ENCODE results near the gene MDN1.
"Not testable (repeated sequence)": the region's sequence is repeated elsewhere in the genome, so short reads cannot be mapped to it uniquely, and the experiment has no call there.

Gene MDN1

GRCh38 chr6:89859744-89860143 lies 40.1 kb upstream of the MDN1 start:
- no peak for TF ChIP-seq CTCF (IDR thresholded peaks at IDR 0.05; ENCODE audit: poor library complexity, severe bottlenecking)
- Histone ChIP-seq H3K9me3 (ENCODE audit: severe bottlenecking) (no peaks in the 10 kb centered on the region), H3K4me1 (ENCODE audit: insufficient read depth, poor library complexity, severe bottlenecking) (no peaks in the 10 kb centered on the region), H3K27ac (ENCODE audit: poor library complexity, severe bottlenecking) (no peak overlapping the region), H3K27me3 (ENCODE audit: insufficient read depth, poor library complexity, severe bottlenecking) (no peaks in the 10 kb centered on the region), H3K4me3 (ENCODE audit: severe bottlenecking) (no peak overlapping the region), H3K36me3 (ENCODE audit: low read depth) (peaks cover 93% of the 10 kb centered on the region)
- no peak for ATAC-seq (ENCODE audit: low read depth)
- DNase-seq (ENCODE audit: low spot score) = no peak

GRCh38 chr6:89858041-89858440 lies 38.4 kb upstream of the MDN1 start:
- Histone ChIP-seq H3K27ac (ENCODE audit: poor library complexity, severe bottlenecking) (no peak overlapping the region), H3K9me3 (ENCODE audit: severe bottlenecking) (no peaks in the 10 kb centered on the region), H3K27me3 (ENCODE audit: insufficient read depth, poor library complexity, severe bottlenecking) (no peaks in the 10 kb centered on the region), H3K36me3 (ENCODE audit: low read depth) (peaks cover 96% of the 10 kb centered on the region), H3K4me3 (ENCODE audit: severe bottlenecking) (no peak overlapping the region), H3K4me1 (ENCODE audit: insufficient read depth, poor library complexity, severe bottlenecking) (no peaks in the 10 kb centered on the region)
- TF ChIP-seq CTCF (IDR thresholded peaks at IDR 0.05; ENCODE audit: poor library complexity, severe bottlenecking) = no peak
- DNase-seq (ENCODE audit: low spot score) = no peak
- no peak for ATAC-seq (ENCODE audit: low read depth)

- Histone ChIP-seq H3K27ac (ENCODE audit: poor library complexity, severe bottlenecking) (no peak overlapping the region), H3K36me3 (ENCODE audit: low read depth) (peaks cover 87% of the 10 kb centered on the region), H3K9me3 (ENCODE audit: severe bottlenecking) (no peaks in the 10 kb centered on the region), H3K27me3 (ENCODE audit: insufficient read depth, poor library complexity, severe bottlenecking) (no peaks in the 10 kb centered on the region), H3K4me1 (ENCODE audit: insufficient read depth, poor library complexity, severe bottlenecking) (no peaks in the 10 kb centered on the region), H3K4me3 (ENCODE audit: severe bottlenecking) (no peak overlapping the region)
- TF ChIP-seq CTCF (IDR thresholded peaks at IDR 0.05; ENCODE audit: poor library complexity, severe bottlenecking) = no peak
- ATAC-seq (ENCODE audit: low read depth) = no peak
- DNase-seq (ENCODE audit: low spot score) = no peak
Observed at GRCh38 chr6:89853068-89853467, 33.5 kb upstream of the MDN1 start.

- DNase-seq (ENCODE audit: low spot score); ATAC-seq (ENCODE audit: low read depth); H3K9me3 ChIP-seq (ENCODE audit: severe bottlenecking); H3K27me3 ChIP-seq (ENCODE audit: insufficient read depth, poor library complexity, severe bottlenecking); H3K4me1 ChIP-seq (ENCODE audit: insufficient read depth, poor library complexity, severe bottlenecking); H3K4me3 ChIP-seq (ENCODE audit: severe bottlenecking); H3K27ac ChIP-seq (ENCODE audit: poor library complexity, severe bottlenecking): not testable (repeated sequence)
- H3K36me3 ChIP-seq (ENCODE audit: low read depth) = peaks cover 64% of the 10 kb centered on the region
Observed at GRCh38 chr6:89847513-89847912, 27.9 kb upstream of the MDN1 start.

GRCh38 chr6:89843070-89843469 lies 23.5 kb upstream of the MDN1 start:
- Histone ChIP-seq H3K27ac (ENCODE audit: poor library complexity, severe bottlenecking) (no peak overlapping the region), H3K4me3 (ENCODE audit: severe bottlenecking) (no peak overlapping the region), H3K36me3 (ENCODE audit: low read depth) (peaks cover 58% of the 10 kb centered on the region), H3K4me1 (ENCODE audit: insufficient read depth, poor library complexity, severe bottlenecking) (peaks cover 5% of the 10 kb centered on the region), H3K9me3 (ENCODE audit: severe bottlenecking) (no peaks in the 10 kb centered on the region), H3K27me3 (ENCODE audit: insufficient read depth, poor library complexity, severe bottlenecking) (no peaks in the 10 kb centered on the region)
- ATAC-seq (ENCODE audit: low read depth) (no peak), DNase-seq (ENCODE audit: low spot score) (no peak)
- TF ChIP-seq CTCF (IDR thresholded peaks at IDR 0.05; ENCODE audit: poor library complexity, severe bottlenecking) = no peak
